ENCODE results near the gene MEAK7.

DNA sequence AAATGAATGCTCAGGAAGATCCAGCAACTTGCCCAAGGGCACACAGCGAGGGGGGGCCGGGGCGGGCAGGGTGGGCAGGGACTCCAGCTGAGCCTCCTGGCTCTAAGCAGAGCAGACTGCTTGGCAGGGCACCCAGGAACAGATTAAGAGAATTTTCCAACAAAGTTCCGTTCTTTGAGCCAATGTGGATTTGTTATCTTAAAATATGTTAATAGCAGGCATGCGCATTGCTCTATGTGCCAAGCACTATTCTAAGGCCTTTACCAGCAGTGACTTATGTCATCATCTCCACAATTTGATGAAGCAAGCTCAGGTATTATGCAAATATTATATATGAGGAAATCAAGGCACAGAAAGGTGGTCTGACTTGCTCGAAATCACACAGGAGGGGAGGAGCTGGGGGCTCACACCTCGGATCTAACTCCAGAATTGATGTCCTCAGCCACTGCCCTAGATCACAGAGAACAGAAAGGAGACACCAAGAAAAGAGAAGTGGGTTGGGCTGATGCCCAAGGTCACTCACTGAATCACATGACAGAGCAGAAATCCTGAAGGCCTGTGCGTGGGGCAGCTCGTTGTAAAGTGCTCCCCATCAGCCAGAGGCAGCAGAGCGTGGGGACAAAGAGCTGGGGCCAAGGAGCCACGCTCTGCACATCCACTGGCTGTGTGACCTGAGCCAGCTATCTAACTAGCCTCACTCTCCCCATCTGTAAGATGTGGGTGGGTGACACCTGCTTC, 23.2 kb upstream of the MEAK7 start:
- TF ChIP-seq, protein P1, sequence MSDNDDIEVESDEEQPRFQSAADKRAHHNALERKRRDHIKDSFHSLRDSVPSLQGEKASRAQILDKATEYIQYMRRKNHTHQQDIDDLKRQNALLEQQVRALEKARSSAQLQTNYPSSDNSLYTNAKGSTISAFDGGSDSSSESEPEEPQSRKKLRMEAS (IDR thresholded peaks at IDR 0.05; ENCODE audit: low read depth, low read length) = no peak
- TF ChIP-seq, protein P2, sequence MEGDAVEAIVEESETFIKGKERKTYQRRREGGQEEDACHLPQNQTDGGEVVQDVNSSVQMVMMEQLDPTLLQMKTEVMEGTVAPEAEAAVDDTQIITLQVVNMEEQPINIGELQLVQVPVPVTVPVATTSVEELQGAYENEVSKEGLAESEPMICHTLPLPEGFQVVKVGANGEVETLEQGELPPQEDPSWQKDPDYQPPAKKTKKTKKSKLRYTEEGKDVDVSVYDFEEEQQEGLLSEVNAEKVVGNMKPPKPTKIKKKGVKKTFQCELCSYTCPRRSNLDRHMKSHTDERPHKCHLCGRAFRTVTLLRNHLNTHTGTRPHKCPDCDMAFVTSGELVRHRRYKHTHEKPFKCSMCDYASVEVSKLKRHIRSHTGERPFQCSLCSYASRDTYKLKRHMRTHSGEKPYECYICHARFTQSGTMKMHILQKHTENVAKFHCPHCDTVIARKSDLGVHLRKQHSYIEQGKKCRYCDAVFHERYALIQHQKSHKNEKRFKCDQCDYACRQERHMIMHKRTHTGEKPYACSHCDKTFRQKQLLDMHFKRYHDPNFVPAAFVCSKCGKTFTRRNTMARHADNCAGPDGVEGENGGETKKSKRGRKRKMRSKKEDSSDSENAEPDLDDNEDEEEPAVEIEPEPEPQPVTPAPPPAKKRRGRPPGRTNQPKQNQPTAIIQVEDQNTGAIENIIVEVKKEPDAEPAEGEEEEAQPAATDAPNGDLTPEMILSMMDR (IDR thresholded peaks at IDR 0.05; ENCODE audit: low read depth, low read length) = no peak
- TF ChIP-seq MYC (IDR thresholded peaks at IDR 0.05; ENCODE audit: low read depth, low read length) (no peak), POLR2A (IDR thresholded peaks at IDR 0.05; ENCODE audit: extremely low read depth, insufficient read length) (no peak)

Measured in NB4 (cell line).